Upper lobe of right lung (tissue), 1 donor: ENCODE data around the gene SNX32. TPM values are rescaled to one million over a fixed set of nuclear protein-coding genes. Genes with fewer than 3 reads are reported as not detected.

Source experiments
- ATAC-seq: fragments of 200-7000 bp; cut with Tn5 transposase; one replicate; pipeline ENCODE4 v1.9.1; 2020; ENCODE audit warnings: mild to moderate bottlenecking, moderate library complexity
- DNase-seq: peaks from one replicate; pipeline ENCODE4 v3.0.0-alpha.2; 2020
- H3K27ac ChIP-seq: fragments of 200-600 bp; one replicate; pipeline ENCODE4 v1.8.0; 2022
- H3K27me3 ChIP-seq: fragments of 200-600 bp; one replicate; pipeline ENCODE4 v1.8.0; 2022; ENCODE audit warnings: mild to moderate bottlenecking
- H3K36me3 ChIP-seq: fragments of 200-600 bp; one replicate; pipeline ENCODE4 v1.8.0; 2022
- H3K4me1 ChIP-seq: fragments of 200-600 bp; one replicate; pipeline ENCODE4 v1.8.0; 2022
- H3K4me3 ChIP-seq: fragments of 200-600 bp; one replicate; pipeline ENCODE4 v1.8.0; 2022; ENCODE audit warnings: mild to moderate bottlenecking
- H3K9me3 ChIP-seq: fragments of 200-600 bp; one replicate; pipeline ENCODE4 v1.8.0; 2022
- CTCF ChIP-seq: fragments of 200-600 bp; IDR thresholded peaks from one replicate; pipeline ENCODE4 v1.8.0; 2022; ENCODE audit warnings: antibody characterized with exemption
- intact Hi-C: fragments of 100-400 bp; cut with DNase I; formaldehyde crosslinking; loops from one replicate; pipeline ENCODE4 v1.11.0; 2022
- total RNA-seq: library from RNA; stranded (reverse); fragmentation: NEBNext Ultra II Directional; extraction: Animal tissue kit (Norgen Biotek cat#: 25700); gene quantifications from one replicate; pipeline ENCODE4 v1.2.1, GENCODE V29; 2021
- donor health status: DM: no; HTN: yes; CAD: no; lungs with severe emphysema.

The SNX32 gene
- total RNA-seq, 1 donor from 2014 or later: not detected

GRCh38 chr11:65895482-65895981 lies 61.8 kb downstream of the SNX32 start:
- no peak for TF ChIP-seq CTCF
- Histone ChIP-seq H3K27me3 (no peaks in the 10 kb centered on the region), H3K4me1 (peaks cover 44% of the 10 kb centered on the region), H3K36me3 (no peaks in the 10 kb centered on the region), H3K4me3 (no peak overlapping the region), H3K27ac (no peak overlapping the region), H3K9me3 (no peaks in the 10 kb centered on the region)
- intact Hi-C loops: no loop called here
- ATAC-seq (no peak), DNase-seq (no peak)

DNA sequence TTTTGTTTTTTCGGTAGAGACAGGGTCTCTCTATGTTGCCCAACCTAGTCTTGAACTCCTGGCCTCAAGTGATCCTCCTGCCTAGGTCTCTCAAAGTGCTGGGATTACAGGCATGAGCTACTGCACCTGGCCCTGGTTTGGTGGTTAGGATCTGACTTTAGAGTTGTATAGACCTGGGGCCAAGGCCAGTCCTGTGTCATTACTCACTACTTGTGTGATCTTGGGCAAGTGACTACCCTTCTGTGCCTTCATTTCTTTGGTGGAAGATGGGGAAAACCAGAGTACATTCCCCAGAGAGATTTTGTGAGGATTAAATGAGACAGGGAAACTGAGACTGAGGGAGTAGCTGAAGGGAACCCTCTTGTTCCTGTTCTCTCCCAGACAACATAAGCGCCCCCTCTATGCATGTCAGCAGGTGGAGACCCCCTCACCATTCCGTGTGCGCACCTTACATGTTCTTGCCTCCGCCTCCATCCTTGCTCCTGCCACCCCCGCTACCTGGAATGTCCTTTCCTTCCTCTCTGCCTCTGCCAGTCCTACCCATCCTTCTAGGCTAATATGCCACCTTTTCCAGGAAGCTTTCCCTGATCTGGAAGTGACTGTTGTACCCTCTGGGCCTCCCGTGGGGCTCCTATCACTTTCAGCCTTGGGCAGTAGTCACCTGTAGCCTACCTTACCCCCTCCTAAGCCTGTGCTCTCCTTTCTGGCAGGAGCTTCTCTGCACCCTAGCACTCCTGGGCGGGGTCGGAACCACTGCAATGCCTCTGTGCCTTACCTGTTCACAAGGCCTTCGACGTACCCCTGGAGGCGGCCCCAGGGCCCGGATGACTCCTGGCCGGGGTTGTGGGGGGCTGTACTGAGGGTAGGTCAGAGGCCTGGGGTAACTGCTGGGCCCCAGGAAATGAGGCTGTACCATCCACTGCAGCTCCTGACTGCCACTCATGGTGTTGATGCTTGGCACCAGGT lies 62.6 kb downstream of the SNX32 start:
- no peak for DNase-seq
- Histone ChIP-seq H3K27me3 (no peaks in the 10 kb centered on the region), H3K36me3 (no peaks in the 10 kb centered on the region), H3K4me3 (no peak overlapping the region), H3K9me3 (no peaks in the 10 kb centered on the region), H3K27ac (no peak overlapping the region), H3K4me1 (peaks cover 42% of the 10 kb centered on the region)
- no peak for TF ChIP-seq CTCF
- intact Hi-C loops: no loop called here
- no peak for ATAC-seq

DNA sequence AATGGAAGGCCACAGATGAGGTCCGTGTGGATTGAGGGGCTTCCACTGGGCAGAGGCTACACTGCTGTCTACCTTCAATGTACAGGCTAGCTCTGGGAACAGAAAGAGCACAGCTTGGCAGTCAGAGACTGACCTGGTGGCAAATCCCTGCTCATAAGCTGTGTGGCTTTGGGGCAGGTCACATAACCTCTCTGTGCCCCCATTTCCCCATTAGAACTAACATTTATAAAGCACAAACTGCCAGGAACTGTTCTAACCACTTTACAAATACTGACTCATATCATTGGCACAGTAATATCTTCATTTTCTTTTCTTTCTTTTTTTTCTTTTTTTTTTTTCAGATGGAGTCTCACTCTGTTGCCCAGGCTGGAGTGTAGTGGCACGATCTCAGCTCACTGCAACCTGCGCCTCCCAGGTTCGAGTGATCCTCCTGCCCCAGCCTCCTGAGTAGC lies 63.3 kb downstream of the SNX32 start:
- peaks cover 35% of the 10 kb centered on the region for H3K4me1 ChIP-seq
- intact Hi-C loops: no loop called here
- no peaks in the 10 kb centered on the region for H3K9me3 ChIP-seq
- no peak for TF ChIP-seq CTCF
- H3K36me3 ChIP-seq: no peaks in the 10 kb centered on the region
- H3K27ac ChIP-seq: no peak overlapping the region
- H3K27me3 ChIP-seq: no peaks in the 10 kb centered on the region
- no peak overlapping the region for H3K4me3 ChIP-seq
- ATAC-seq: no peak
- no peak for DNase-seq

DNA sequence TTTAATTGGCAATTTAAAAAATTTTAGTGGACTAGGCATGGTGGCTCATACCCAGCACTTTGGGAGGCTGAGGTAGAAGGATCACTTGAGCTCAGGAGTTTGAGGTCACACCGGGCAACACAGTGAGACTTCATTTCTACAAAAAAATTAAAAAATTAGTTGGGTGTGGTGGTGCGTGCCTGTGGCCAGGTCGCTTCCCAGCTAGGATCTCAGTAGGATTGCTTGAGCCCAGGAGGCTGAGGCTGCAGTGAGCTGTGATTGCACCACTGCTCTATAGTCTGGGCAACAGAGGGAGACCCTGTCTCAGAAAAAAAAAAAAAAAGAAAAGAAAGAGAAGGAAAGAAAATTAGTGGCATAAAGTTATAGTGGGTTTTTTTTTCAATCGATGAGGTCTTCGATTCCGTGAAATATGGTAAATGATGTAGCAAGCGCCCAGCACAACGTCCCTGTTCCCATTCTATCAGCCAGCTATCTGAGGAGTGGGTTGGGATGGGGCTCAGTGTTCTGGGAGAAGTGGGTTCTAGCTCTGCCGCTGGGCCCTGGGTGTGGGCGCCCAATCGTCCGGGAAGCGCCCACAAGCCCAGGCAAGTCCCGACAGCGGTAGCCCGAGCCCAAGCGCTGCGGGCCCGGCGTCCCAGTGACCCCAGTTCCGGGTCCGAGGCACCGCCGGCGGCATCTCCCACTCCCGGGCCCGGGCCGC lies 65.0 kb downstream of the SNX32 start:
- intact Hi-C loops: no loop called here

More for the DNA sequence above, 65.0 kb downstream of the SNX32 start:
- Histone ChIP-seq H3K27ac (peak overlapping the region; percentile 55), H3K4me3 (peak overlapping the region; percentile 65), H3K36me3 (no peaks in the 10 kb centered on the region), H3K4me1 (peaks cover 18% of the 10 kb centered on the region), H3K27me3 (no peaks in the 10 kb centered on the region), H3K9me3 (no peaks in the 10 kb centered on the region)
- no peak for TF ChIP-seq CTCF
- ATAC-seq (no peak), DNase-seq (no peak)
